SHP77 (cell line): ENCODE measurements around the gene ADH1C.
"Not testable (repeated sequence)": the region's sequence is repeated elsewhere in the genome, so short reads cannot be mapped to it uniquely, and the experiment has no call there.

Source experiments
- DNase-seq, 2 experiments: peaks; one replicate each; lab custom pipeline; 2025; lab: John Stamatoyannopoulos, UW

ADH1C gene

DNA sequence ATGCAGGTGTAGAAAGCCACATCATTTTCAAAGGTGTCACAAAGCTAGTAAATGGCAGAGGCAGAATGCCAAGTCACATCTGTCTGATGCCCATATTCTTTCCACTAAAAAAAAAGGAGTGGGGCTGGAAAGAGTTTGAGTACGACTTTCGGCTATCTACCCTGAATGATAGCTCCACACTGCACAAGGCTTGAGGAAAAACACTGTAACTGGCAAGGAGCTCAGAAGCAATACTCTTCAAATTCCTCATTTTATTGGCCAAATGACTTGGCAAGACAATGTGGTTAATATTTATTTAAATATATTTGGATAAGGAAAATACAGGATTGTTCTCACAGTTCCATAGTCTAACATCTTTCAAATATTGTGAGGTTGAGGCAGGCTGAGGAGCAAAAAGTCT is 5.4 kb upstream of the ADH1C start:
- DNase-seq = no peak

GRCh38 chr4:99356992-99357391 is 4.4 kb upstream of the ADH1C start:
- no peak for DNase-seq

DNA sequence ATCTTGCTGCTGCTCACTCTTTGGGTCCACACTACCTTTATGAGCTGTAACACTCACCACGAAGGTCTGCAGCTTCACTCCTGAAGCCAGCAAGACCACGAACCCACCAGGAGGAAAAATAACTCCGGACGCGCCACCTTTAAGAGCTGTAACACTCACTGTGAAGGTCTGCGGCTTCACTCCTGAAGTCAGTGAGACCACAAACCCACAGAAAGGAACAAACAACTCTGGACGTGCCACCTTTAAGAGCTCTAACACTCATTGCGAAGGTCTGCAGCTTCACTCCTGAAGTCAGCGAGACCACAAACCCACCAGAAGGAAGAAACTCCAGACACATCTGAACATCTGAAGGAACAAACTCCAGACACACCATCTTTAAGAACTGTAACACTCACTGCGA is 3.6 kb upstream of the ADH1C start:
- not testable (repeated sequence) for DNase-seq

- no peak for DNase-seq
Measured at GRCh38 chr4:99351487-99351886, 1.1 kb downstream of the ADH1C start.

DNA sequence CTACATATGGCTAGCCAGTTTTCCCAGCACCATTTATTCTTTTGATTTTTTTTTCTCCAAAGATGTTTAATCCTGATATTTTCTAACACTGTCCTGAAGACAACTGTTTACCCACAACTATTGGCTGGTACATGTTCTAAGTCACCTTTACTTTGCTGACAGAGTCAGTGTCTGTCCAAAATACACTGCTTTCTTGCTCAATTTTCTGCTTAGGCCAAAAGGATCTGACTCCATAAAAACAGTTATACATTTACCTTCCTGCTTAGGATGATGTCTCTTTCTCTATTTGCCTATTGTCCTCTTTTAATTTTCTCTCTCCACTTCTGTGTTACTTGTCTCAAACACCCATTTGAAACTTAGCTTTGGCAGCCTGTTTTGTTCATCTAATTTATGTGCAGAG is 3.2 kb downstream of the ADH1C start:
- DNase-seq = no peak

- not testable (repeated sequence) for DNase-seq
Measured at GRCh38 chr4:99342624-99343023, 9.9 kb downstream of the ADH1C start.

GRCh38 chr4:99341426-99341825 is 11.1 kb downstream of the ADH1C start:
- DNase-seq = no peak

DNA sequence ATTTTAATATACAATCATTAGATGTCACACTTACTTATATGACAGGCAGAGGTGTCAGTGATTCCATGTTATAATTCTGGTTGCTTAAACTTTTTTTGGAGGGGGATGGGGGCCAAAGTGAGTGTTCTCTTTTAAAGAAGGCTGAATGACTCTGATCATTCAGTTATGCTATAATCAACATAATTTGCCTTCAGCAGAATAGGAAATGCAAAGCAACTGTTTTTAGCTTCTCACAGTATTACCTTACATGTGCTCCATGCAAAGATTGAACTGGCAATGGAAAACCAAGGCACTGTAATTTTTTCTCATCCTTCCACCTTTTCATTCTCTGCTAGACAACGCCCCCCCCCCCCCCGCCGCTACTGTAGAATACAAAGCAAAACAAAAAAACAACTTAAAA is 13.4 kb downstream of the ADH1C start:
- no peak for DNase-seq

DNA sequence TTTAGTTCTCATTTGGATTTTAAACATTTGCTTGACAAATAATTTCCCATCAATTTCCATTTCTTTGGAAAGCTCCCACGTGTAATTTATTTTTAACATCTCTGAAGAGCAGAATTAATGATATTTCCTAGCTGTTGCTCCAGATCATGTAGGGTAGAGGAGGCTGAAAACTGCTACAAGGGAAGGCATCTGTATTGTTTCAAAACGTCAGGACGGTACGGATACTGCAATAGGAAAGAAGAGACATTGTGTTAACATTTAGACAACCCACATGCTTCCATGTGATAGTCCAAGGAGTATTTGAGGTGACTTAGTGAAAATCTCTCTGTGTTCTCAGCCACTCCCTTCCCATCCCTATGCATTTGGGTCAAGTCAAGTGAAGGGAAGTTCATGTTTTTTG is 16.0 kb downstream of the ADH1C start:
- no peak for DNase-seq

GRCh38 chr4:99334880-99335279 is 17.7 kb downstream of the ADH1C start:
- DNase-seq = no peak

GRCh38 chr4:99330648-99331047 is 21.9 kb downstream of the ADH1C start:
- no peak for DNase-seq

- no peak for DNase-seq
Measured at GRCh38 chr4:99329876-99330275, 22.7 kb downstream of the ADH1C start.

- no peak for DNase-seq
Measured at GRCh38 chr4:99324979-99325378, 27.6 kb downstream of the ADH1C start.

GRCh38 chr4:99324361-99324760 is 28.2 kb downstream of the ADH1C start:
- DNase-seq = no peak

DNA sequence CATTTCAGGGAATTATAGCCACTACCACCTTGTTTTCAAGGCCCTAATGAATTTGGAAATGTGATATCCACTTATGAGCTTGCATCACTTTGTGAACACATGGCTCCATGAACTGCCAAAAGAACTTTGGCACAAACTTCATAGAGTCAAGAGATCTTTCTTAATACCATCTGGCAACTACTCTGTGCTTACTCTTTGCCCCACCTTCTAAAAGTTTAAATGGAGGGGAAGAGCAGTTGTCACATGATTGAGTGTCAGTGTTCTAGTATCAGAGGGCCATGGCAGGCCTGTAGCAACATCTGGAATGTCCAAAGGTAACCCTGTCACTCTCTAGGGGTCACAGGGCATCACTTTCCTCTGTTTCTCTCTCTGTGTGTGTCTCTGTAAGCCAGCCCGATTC is 28.8 kb downstream of the ADH1C start:
- no peak for DNase-seq

DNA sequence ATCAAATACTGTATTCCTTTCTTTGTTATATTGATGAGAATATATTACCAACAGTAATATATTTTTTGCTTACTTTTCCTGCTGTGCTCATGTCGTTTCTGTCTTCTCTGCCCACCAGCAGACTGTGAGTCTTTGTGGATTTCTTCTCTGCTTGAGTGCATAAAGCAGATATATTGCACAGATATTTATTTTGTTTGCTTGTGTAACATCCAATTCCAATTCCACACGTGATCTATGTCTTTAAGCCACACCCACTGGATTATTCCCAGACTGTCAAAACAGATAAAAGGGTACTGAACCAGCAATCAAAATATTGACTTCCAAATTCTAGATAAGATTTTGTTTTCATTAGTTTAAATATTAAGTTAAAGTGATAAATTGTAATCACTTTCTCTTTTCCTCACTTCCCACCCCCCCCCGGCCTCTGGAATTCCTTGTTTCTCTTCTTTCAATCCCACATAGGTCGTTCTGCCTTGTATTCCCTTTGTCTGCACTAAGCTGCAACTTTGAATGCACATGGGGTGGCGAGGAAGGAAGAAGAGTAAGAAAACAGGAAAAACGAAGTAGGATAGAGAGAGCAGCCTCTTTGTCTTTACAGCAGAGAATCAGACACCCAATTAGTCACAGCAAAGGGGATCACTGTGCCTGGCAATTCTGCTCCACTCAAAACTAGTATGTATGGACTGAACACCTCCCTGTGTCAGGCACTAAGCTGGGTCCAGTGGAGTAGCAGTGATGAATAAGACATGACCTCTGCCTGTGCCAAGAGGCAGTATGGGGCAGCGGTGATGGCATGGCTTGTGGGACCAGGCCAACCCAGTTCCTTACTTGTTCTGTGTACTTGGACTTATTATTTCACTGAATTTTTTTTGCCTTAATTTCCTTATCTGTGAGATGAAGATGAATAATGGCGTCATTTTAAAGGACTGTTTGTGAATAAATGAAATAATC is 31.0 kb downstream of the ADH1C start, which contains the start of gene ADH1B:
ADH1B (minus strand) TSS at position 161 of the 951 bp plus-strand sequence; CDS start at position 91, 70 bp downstream.
- no peak for DNase-seq

DNA sequence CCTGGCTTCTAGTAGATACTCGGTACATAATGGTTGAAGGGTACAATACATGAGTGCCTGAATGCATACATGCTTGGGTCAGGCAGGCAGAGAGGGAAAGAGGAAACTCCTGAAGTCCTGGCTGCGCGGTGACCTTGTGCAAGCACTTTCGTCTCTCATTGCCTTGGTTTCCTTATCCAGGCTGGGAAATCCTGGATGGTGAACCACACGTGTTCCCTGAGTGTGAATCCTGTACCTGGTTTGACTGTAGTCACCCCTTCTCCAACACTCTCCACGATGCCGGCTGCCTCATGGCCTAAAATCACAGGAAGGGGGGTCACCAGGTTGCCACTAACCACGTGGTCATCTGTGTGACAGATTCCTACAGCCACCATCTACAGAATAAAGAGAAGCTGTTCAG is 34.7 kb downstream of the ADH1C start:
- not testable (repeated sequence) for DNase-seq

DNA sequence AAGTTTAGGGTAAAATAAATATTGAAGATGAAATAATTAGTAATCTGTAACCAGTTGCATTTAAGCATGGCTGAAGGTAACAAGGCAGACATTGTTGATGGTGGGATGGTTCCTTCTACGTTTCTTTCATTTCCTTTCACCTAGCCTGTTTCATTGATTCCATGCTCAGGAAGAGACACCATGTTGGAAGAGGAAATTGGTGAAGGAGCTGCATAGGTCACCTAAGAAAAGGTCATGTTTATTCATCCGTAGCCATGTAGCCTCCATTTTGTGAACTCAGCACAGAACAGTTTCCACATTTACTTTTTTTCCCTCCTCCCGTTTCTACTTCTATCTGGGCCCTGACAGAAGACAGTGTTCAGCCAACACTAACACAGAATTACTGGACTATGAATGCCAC is 35.2 kb downstream of the ADH1C start:
- no peak for DNase-seq

DNA sequence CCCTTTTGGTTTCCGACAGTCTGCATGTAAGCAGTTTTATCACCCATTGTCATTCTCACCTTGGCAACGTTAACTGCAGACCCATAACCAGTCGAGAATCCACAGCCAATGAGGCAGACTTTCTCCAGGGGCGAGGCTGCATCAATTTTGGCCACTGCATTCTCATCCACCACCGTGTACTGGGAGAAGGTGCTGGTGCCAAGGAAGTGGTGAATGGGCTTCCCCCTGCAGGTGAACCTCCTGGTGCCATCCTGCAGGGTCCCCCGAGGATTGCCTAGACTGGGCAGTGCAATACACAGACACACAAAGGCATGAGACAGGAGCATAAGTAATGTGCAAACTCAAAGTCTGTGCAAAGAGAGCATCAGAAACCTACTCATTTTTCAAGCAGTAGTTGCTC is 36.7 kb downstream of the ADH1C start:
- DNase-seq = no peak

GRCh38 chr4:99314211-99314610 is 38.3 kb downstream of the ADH1C start:
- DNase-seq = no peak

- DNase-seq = no peak
Measured at GRCh38 chr4:99310389-99310788, 42.2 kb downstream of the ADH1C start.

DNA sequence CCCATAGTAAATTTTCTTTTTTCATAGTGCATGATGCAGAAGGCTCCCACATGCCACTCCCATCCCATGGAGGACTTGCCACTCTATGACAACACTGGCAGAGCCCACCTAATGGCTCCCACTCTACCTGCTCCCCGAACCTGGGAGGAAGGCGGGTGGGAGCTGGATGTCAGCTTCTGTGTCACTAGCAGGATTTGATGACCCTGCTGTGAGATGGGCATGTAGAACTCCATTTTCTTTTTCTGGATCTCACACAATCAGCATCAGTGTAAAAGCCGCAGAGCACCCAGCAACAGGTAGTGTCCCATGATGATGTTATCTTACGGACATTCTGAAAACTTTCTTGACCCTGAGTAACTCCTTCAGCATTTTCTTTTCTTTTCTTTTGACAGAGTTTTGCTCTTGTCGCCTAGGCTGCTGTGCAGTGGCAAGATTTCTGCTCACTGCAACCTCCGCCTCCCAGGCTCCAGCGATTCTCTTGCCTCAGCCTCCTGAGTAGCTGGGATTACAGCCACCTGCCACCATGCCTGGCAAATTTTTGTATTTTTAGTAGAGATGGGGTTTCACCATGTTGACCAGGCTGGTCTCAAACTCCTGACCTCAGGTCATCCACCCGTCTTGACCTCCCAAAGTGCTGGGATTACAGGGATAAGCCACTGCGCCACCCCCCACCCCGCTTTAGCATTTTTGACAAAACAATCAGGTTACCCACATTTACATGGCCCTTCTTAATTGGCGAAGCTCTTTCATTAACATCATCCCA is 46.7 kb downstream of the ADH1C start:
- no peak for DNase-seq
